Astrocyte of the spinal cord (primary cell): ENCODE results near the gene SYNPO2L.
A peak's percentile ranks its signal among the peaks of the same experiment; 100 is the strongest.

ENCODE experiments used
- DNase-seq: peaks from one replicate; pipeline ENCODE4 v3.0.0; 2011; ENCODE audit warnings: low read depth, low spot score
- H3K4me3 ChIP-seq: 2 replicates; pipeline ENCODE4 v1.5.1; 2011; ENCODE audit warnings: low read depth, mild to moderate bottlenecking, low read length, moderate library complexity
- in situ Hi-C: cut with HindIII; loops from 2 replicates; pipeline ENCODE4 v1.10.0; 2017; ENCODE audit warnings: low sequenced_read_pairs
- TF ChIP-seq, protein P1 (sequence below): IDR thresholded peaks from 2 replicates; pipeline ENCODE4 v1.5.1; 2012; ENCODE audit warnings: low read depth, mild to moderate bottlenecking, low read length, inconsistent platforms

SYNPO2L gene

DNA sequence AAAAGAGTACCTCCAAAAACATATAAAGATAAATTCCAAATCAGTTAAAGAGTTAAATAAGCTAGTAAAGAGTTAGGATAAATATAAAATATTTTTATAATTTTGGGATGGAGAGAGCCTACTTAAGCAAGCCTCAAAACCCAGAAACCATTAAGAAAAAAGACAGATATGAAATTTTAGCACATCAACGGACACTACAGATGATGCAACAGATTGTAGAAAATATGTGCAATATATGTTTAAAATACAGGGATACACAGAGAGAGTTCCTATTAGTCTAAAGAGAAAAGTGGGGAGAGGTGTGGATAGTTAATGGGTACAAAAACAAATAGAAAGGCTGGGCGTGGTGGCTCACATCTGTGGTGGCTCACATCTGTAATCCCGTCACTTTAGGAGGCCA is 41.1 kb downstream of the SYNPO2L start:
- TF ChIP-seq, protein P1, sequence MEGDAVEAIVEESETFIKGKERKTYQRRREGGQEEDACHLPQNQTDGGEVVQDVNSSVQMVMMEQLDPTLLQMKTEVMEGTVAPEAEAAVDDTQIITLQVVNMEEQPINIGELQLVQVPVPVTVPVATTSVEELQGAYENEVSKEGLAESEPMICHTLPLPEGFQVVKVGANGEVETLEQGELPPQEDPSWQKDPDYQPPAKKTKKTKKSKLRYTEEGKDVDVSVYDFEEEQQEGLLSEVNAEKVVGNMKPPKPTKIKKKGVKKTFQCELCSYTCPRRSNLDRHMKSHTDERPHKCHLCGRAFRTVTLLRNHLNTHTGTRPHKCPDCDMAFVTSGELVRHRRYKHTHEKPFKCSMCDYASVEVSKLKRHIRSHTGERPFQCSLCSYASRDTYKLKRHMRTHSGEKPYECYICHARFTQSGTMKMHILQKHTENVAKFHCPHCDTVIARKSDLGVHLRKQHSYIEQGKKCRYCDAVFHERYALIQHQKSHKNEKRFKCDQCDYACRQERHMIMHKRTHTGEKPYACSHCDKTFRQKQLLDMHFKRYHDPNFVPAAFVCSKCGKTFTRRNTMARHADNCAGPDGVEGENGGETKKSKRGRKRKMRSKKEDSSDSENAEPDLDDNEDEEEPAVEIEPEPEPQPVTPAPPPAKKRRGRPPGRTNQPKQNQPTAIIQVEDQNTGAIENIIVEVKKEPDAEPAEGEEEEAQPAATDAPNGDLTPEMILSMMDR, result no peak
- H3K4me3 ChIP-seq, result no peak overlapping the region
- DNase-seq, result no peak
- in situ Hi-C loops, result no loop called here

DNA sequence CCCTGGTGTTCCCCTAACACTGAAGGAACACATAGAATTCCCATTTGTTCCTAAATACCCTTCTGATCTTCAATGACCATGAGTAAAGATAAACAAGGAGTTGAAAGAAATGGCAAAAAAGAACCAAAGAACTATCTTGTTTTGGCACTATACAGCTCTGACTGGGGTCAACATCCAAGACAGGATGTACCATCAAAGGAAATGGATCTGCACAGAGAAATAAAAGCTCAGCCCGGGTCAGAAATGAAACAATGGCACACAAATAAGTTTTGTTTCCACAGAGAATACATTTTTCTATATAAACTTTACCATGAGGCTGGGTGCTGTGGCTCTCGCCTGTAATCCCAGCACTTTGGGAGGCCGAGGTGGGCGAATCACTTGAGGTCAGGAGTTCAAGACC is 46.7 kb downstream of the SYNPO2L start:
- in situ Hi-C loops, result no loop called here
- TF ChIP-seq, protein P1, result no peak
- no peak overlapping the region for H3K4me3 ChIP-seq
- DNase-seq, result no peak

DNA sequence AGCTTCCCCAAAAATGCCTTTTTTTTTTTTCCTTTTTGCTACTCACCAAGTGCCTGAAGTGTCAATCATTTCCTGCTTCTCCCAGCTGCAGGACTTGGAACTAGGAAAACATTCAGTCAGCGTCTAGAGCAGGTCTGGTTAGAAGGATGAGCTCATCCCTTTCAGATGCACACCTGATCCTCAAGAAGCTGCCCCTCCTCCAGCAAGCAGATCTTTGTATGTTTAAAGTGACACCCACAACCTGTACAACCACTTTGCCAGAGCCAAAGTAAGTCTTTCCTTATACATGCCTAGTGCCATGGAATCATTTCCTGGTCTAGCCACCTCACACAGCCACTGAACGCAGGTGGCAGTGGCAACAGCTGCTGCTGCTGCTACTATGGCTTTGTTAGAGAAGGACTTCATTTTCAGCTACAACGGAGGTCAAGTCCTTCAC is 54.3 kb downstream of the SYNPO2L start:
- TF ChIP-seq, protein P1, result no peak
- no peak for DNase-seq
- no peak overlapping the region for H3K4me3 ChIP-seq
- in situ Hi-C loops, result no loop called here

DNA sequence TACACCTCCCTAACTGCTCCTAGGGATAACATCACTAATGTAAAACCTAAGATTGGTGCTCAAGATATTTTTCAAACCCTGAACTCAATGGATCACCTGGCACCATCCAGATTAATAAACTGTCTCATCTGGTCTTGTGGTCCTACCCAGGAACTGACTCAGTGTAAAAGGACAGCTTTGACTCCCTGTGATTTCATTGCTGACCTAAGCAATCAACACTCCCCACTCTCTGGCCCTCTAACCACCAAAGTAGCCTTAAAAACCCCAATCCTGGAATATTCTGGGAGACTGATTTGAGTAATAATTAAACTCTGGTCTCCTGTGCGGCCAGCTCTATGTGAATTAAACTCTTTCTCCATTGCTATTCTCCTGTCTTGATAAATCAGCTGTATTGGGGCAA is 58.5 kb downstream of the SYNPO2L start:
- TF ChIP-seq, protein P1, result no peak
- peak; percentile 46 for DNase-seq
- no peak overlapping the region for H3K4me3 ChIP-seq
- in situ Hi-C loops, result no loop called here
